ENCODE data around the gene C13orf42.

DNA sequence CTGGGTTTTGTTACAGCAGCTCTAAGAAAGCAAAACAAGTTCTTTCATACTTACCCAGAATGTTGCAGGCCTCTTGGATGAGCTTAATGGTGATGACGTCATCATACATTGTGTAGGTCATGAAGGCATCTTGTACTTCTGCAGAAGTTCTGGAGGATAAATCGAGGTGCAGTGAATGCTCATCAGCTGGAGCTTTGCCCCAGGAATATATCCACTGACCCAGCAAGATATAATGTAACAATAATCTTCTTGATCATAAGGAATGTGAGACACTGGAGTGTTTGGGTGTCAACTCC, 63.0 kb downstream of the C13orf42 start:
- no peak for TF ChIP-seq EP300 (IDR thresholded peaks at IDR 0.05)
- TF ChIP-seq, protein P1, sequence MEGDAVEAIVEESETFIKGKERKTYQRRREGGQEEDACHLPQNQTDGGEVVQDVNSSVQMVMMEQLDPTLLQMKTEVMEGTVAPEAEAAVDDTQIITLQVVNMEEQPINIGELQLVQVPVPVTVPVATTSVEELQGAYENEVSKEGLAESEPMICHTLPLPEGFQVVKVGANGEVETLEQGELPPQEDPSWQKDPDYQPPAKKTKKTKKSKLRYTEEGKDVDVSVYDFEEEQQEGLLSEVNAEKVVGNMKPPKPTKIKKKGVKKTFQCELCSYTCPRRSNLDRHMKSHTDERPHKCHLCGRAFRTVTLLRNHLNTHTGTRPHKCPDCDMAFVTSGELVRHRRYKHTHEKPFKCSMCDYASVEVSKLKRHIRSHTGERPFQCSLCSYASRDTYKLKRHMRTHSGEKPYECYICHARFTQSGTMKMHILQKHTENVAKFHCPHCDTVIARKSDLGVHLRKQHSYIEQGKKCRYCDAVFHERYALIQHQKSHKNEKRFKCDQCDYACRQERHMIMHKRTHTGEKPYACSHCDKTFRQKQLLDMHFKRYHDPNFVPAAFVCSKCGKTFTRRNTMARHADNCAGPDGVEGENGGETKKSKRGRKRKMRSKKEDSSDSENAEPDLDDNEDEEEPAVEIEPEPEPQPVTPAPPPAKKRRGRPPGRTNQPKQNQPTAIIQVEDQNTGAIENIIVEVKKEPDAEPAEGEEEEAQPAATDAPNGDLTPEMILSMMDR (IDR thresholded peaks at IDR 0.05): no peak
- no peak for TF ChIP-seq POLR2A (IDR thresholded peaks at IDR 0.05)

Data from suprapubic skin (tissue), 3 donors.